K562 (cell line): ENCODE measurements around the gene ACHE. TPM values are rescaled to one million over a fixed set of nuclear protein-coding genes. Genes with fewer than 3 reads are reported as not detected.
A peak's percentile ranks its signal among the peaks of the same experiment; 100 is the strongest.

ENCODE experiments used
- CBFA2T3 ChIP-seq: fragments of 450-650 bp; IDR thresholded peaks from 2 replicates; pipeline ENCODE4 v1.6.1; 2017
- HOXB6 ChIP-seq: fragments of 250-450 bp; sonication (Bioruptor Pico); IDR thresholded peaks from 2 replicates; pipeline ENCODE4 v1.5.1; 2022; ENCODE audit warnings: mild to moderate bottlenecking, borderline replicate concordance
- MAFG ChIP-seq: fragments of 450-650 bp; conservative IDR thresholded peaks from 2 replicates; pipeline ENCODE4 v1.6.1; 2016; ENCODE audit warnings: missing genetic modification characterization, missing compliant biosample characterization
- MAZ ChIP-seq, 2 experiments: fragments of 450-650 bp in 1 of 2; sonication (generic) in 1 of 2; formaldehyde crosslinking; IDR thresholded peaks in 1 of 2; conservative IDR thresholded peaks in 1 of 2; 2 replicates each; pipeline versions ENCODE4 v1.4.0 to v1.5.0; 2020; ENCODE audit warnings: mild to moderate bottlenecking in 1 of 2, missing genetic modification reagents in 1 of 2
- MEF2A ChIP-seq: IDR thresholded peaks from 2 replicates; pipeline ENCODE4 v1.6.1; 2011; ENCODE audit warnings: low read depth, mild to moderate bottlenecking, low read length, moderate library complexity; ENCODE audit not compliant: control insufficient read depth
- MIER1 ChIP-seq: fragments of 450-650 bp; IDR thresholded peaks from 2 replicates; pipeline ENCODE4 v1.6.1; 2016; ENCODE audit warnings: antibody characterized with exemption, mild to moderate bottlenecking, low read depth
- NR4A1 ChIP-seq, 2 experiments: fragments of 250-450 bp in 1 of 2; fragments of 450-650 bp in 1 of 2; sonication (Bioruptor Pico) in 1 of 2; IDR thresholded peaks; 2 replicates each; pipeline versions ENCODE4 v1.4.0 to v1.6.1; 2016 to 2020; ENCODE audit warnings: mild to moderate bottlenecking in 2 of 2, missing compliant biosample characterization in 1 of 2, missing genetic modification characterization in 1 of 2, moderate library complexity in 1 of 2
- PRPF4 ChIP-seq: fragments of 200-400 bp; formaldehyde crosslinking; IDR thresholded peaks from one replicate; pipeline ENCODE4 v1.6.1; 2017; ENCODE audit warnings: low read length, low read depth, mild to moderate bottlenecking; ENCODE audit not compliant: insufficient read depth, poor library complexity, severe bottlenecking
- SETDB1 ChIP-seq: IDR thresholded peaks from one replicate; pipeline ENCODE4 v1.6.1; 2012; ENCODE audit warnings: low read length, control low read depth, inconsistent platforms
- SREBF1 ChIP-seq: fragments of 150-350 bp; IDR thresholded peaks from 2 replicates; pipeline ENCODE4 v1.6.1; 2014; ENCODE audit warnings: antibody characterized with exemption, low read depth, low read length, borderline replicate concordance
- XRCC3 ChIP-seq: fragments of 450-650 bp; IDR thresholded peaks from 2 replicates; pipeline ENCODE4 v1.6.1; 2017; ENCODE audit warnings: mild to moderate bottlenecking, moderate library complexity
- XRCC4 ChIP-seq: IDR thresholded peaks from one replicate; pipeline ENCODE4 v1.6.1; 2011; ENCODE audit not compliant: insufficient read depth, insufficient read length; ENCODE audit errors: extremely low read depth
- ZFP30 ChIP-seq: fragments of 250-450 bp; sonication (Bioruptor Pico); IDR thresholded peaks from 2 replicates; pipeline ENCODE4 v1.8.0; 2022; ENCODE audit warnings: moderate library complexity, mild to moderate bottlenecking, inconsistent platforms, borderline replicate concordance
- ZNF584 ChIP-seq: fragments of 200-800 bp; sonication (Bioruptor generic); IDR thresholded peaks from 2 replicates; pipeline ENCODE4 v1.6.1; 2016; ENCODE audit warnings: low read depth, mild to moderate bottlenecking, missing genetic modification characterization, missing compliant biosample characterization
- ZNF668 ChIP-seq: fragments of 250-450 bp; sonication (Bioruptor Pico); IDR thresholded peaks from 2 replicates; pipeline ENCODE4 v1.8.0; 2022; ENCODE audit warnings: mild to moderate bottlenecking, inconsistent platforms
- polyA plus RNA-seq, 8 experiments: library from polyadenylated mRNA; depleted of rRNA in 4 of 8; stranded (reverse) in 5 of 8; unstranded in 3 of 8; fragments of >200 nt; fragmentation: Nextera tagmentation in 2 of 8; fragmentation: Illumina TruSeq in 1 of 8; extraction: Ambion mirVana in 2 of 8; extraction: Trizol in 1 of 8; gene quantifications; 2 replicates each; pipeline versions ENCODE4 v1.2.1 to v1.2.3, GENCODE V29; 2011 to 2014; ENCODE audit warnings: inconsistent platforms in 1 of 8, missing spikeins in 1 of 8
- total RNA-seq, 7 experiments: library from RNA; depleted of rRNA in 6 of 7; stranded (reverse); fragments of >200 nt in 6 of 7; fragmentation: Illumina TruSeq in 2 of 7; extraction: Trizol in 2 of 7; gene quantifications; 2 replicates each; pipeline versions ENCODE4 v1.2.1 to v1.2.3, GENCODE V29; 2011 to 2021; ENCODE audit warnings: low replicate concordance in 1 of 7
- TF ChIP-seq, protein P1 (sequence below): fragments of 450-650 bp; IDR thresholded peaks from 2 replicates; pipeline ENCODE4 v1.7.0; 2016; ENCODE audit warnings: borderline replicate concordance
- TF ChIP-seq, protein P2 (sequence below), 2 experiments: IDR thresholded peaks; 2 replicates each; pipeline ENCODE4 v1.6.1; 2011; ENCODE audit warnings: borderline replicate concordance in 1 of 2, control low read depth in 1 of 2, low read depth in 1 of 2, low read length in 1 of 2, mild to moderate bottlenecking in 1 of 2, mixed read lengths in 1 of 2, moderate library complexity in 1 of 2; ENCODE audit not compliant: insufficient read depth in 1 of 2, insufficient read length in 1 of 2, poor library complexity in 1 of 2, severe bottlenecking in 1 of 2; ENCODE audit errors: extremely low read depth in 1 of 2
- TF ChIP-seq, protein P3 (sequence below): fragments of 150-350 bp; conservative IDR thresholded peaks from 2 replicates; pipeline ENCODE4 v1.6.1; 2014; ENCODE audit warnings: low read length
- TF ChIP-seq, protein P4 (sequence below): fragments of 250-450 bp; sonication (Bioruptor Pico); IDR thresholded peaks from 2 replicates; pipeline ENCODE4 v1.4.0; 2020; ENCODE audit warnings: borderline replicate concordance

Gene ACHE
- total and polyA plus RNA-seq, 9 of the 15 experiments (the other 6 are each of a cell fraction or from before 2014, with no cell fraction given), result 0.04 to 8.8 (median 1.9) TPM

DNA sequence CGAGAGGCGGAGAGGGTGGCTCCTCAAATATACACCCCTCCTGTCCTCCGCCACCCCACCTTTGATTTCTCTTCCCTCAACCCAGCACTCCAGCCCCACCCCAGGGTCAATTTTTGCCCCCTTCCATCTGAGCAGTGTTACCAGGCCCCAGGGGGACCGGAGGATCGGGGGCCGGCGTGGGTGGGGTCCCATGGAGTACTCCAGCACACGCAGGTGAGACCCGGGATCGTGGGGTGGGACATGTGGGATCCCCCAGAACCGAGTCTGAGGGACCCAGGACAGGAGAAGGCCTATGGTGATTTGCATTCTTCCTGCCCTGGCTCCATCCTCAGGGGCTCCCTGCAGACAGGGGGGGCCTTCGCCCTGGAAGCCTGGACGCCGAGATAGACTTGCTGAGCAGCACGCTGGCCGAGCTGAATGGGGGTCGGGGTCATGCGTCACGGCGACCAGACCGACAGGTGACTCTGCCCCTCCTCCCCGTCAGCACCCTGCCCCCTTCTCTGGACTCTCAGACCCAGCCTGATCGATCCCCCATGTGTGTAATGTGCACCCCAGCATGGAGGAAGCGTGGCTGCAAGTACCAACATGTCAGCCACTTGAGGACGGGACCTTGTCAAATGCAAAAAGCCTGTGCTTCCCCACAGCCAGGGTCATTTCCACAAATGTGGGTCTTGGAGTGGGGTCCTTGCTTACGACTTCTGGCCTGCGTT is 27.8 kb downstream of the ACHE start (continued):
- TF ChIP-seq ZNF668 (CRISPR knock-in tag) (no peak), SETDB1 (no peak), MAZ (CRISPR knock-in tag; conservative IDR thresholded peaks at IDR 0.05 in 1 of 2, IDR thresholded peaks at IDR 0.05 in 1 of 2) (peak in 1 of 2 experiments; percentile 52; a peak in 3 of 4 replicates), PRPF4 (no peak), NR4A1 (CRISPR knock-in tag; IDR thresholded peaks at IDR 0.05) (no peak), NR4A1 (tag; IDR thresholded peaks at IDR 0.05) (peak; percentile 63; the same call in 1 of the 2 replicates), ZNF584 (0 out of 2 replicates have a peak, but pooled peaks have one; percentile 11), HOXB6 (CRISPR knock-in tag) (no peak), MEF2A (no peak), SREBF1 (no peak), MAFG (tag) (no peak), ZFP30 (CRISPR knock-in tag) (no peak), CBFA2T3 (no peak), XRCC4 (no peak), MIER1 (no peak), XRCC3 (no peak)
- TF ChIP-seq, protein P1, sequence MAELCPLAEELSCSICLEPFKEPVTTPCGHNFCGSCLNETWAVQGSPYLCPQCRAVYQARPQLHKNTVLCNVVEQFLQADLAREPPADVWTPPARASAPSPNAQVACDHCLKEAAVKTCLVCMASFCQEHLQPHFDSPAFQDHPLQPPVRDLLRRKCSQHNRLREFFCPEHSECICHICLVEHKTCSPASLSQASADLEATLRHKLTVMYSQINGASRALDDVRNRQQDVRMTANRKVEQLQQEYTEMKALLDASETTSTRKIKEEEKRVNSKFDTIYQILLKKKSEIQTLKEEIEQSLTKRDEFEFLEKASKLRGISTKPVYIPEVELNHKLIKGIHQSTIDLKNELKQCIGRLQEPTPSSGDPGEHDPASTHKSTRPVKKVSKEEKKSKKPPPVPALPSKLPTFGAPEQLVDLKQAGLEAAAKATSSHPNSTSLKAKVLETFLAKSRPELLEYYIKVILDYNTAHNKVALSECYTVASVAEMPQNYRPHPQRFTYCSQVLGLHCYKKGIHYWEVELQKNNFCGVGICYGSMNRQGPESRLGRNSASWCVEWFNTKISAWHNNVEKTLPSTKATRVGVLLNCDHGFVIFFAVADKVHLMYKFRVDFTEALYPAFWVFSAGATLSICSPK, result no peak
- TF ChIP-seq, protein P2, sequence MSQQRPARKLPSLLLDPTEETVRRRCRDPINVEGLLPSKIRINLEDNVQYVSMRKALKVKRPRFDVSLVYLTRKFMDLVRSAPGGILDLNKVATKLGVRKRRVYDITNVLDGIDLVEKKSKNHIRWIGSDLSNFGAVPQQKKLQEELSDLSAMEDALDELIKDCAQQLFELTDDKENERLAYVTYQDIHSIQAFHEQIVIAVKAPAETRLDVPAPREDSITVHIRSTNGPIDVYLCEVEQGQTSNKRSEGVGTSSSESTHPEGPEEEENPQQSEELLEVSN (IDR thresholded peaks at IDR 0.05; ENCODE audit: borderline replicate concordance in 1 of 2, extremely low read depth in 1 of 2, insufficient read depth in 1 of 2, insufficient read length in 1 of 2, low read depth in 1 of 2, low read length in 1 of 2, poor library complexity in 1 of 2, severe bottlenecking in 1 of 2), result peak; percentile 14 to 21
- TF ChIP-seq, protein P3, sequence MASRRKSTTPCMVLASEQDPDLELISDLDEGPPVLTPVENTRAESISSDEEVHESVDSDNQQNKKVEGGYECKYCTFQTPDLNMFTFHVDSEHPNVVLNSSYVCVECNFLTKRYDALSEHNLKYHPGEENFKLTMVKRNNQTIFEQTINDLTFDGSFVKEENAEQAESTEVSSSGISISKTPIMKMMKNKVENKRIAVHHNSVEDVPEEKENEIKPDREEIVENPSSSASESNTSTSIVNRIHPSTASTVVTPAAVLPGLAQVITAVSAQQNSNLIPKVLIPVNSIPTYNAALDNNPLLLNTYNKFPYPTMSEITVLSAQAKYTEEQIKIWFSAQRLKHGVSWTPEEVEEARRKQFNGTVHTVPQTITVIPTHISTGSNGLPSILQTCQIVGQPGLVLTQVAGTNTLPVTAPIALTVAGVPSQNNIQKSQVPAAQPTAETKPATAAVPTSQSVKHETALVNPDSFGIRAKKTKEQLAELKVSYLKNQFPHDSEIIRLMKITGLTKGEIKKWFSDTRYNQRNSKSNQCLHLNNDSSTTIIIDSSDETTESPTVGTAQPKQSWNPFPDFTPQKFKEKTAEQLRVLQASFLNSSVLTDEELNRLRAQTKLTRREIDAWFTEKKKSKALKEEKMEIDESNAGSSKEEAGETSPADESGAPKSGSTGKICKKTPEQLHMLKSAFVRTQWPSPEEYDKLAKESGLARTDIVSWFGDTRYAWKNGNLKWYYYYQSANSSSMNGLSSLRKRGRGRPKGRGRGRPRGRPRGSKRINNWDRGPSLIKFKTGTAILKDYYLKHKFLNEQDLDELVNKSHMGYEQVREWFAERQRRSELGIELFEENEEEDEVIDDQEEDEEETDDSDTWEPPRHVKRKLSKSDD, result no peak
- TF ChIP-seq, protein P4, sequence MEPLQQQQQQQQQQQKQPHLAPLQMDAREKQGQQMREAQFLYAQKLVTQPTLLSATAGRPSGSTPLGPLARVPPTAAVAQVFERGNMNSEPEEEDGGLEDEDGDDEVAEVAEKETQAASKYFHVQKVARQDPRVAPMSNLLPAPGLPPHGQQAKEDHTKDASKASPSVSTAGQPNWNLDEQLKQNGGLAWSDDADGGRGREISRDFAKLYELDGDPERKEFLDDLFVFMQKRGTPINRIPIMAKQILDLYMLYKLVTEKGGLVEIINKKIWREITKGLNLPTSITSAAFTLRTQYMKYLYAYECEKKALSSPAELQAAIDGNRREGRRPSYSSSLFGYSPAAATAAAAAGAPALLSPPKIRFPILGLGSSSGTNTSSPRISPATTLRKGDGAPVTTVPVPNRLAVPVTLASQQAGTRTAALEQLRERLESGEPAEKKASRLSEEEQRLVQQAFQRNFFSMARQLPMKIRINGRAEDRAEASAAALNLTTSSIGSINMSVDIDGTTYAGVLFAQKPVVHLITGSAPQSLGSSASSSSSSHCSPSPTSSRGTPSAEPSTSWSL (CRISPR knock-in tag), result no peak
